HepG2 (cell line): ENCODE results near the gene DEPDC1B. TPM values are rescaled to one million over a fixed set of nuclear protein-coding genes. Genes with fewer than 3 reads are reported as not detected.

Experiments used
- ATF7 ChIP-seq, 2 experiments: fragments of 450-650 bp in 1 of 2; sonication (generic) in 1 of 2; formaldehyde crosslinking in 1 of 2; IDR thresholded peaks; 2 replicates each; pipeline versions ENCODE4 v1.4.0 to v1.6.1; 2016 to 2020; ENCODE audit warnings: antibody characterized with exemption in 1 of 2, mild to moderate bottlenecking in 1 of 2, missing genetic modification reagents in 1 of 2
- EP300 ChIP-seq, 3 experiments: sonication (generic) in 1 of 3; formaldehyde crosslinking in 1 of 3; IDR thresholded peaks; 2 replicates each; pipeline versions ENCODE4 v1.5.1 to v1.6.1; 2011 to 2020; ENCODE audit warnings: low read depth in 2 of 3, low read length in 2 of 3, borderline replicate concordance in 1 of 3, improper control_type of control experiment in 1 of 3, mild to moderate bottlenecking in 1 of 3, missing genetic modification reagents in 1 of 3, moderate library complexity in 1 of 3
- GPBP1L1 ChIP-seq: sonication (generic); formaldehyde crosslinking; IDR thresholded peaks from 2 replicates; pipeline ENCODE4 v1.5.0; 2020; ENCODE audit warnings: mild to moderate bottlenecking, missing genetic modification reagents
- HMGA1 ChIP-seq: sonication (generic); formaldehyde crosslinking; conservative IDR thresholded peaks from 2 replicates; pipeline ENCODE4 v1.4.0; 2020; ENCODE audit warnings: missing genetic modification reagents
- HOMEZ ChIP-seq: IDR thresholded peaks from 2 replicates; pipeline ENCODE4 v1.6.1; 2016; ENCODE audit warnings: low read depth
- KDM2A ChIP-seq: sonication (generic); formaldehyde crosslinking; IDR thresholded peaks from 2 replicates; pipeline ENCODE4 v1.4.0; 2020; ENCODE audit warnings: low read depth, missing genetic modification reagents, borderline replicate concordance
- MAFK ChIP-seq, 2 experiments: IDR thresholded peaks in 1 of 2; conservative IDR thresholded peaks in 1 of 2; 2 replicates each; pipeline ENCODE4 v1.6.1; 2011; ENCODE audit warnings: improper control_type of control experiment in 2 of 2, low read length in 2 of 2
- MLLT10 ChIP-seq: sonication (generic); formaldehyde crosslinking; IDR thresholded peaks from 2 replicates; pipeline ENCODE4 v1.4.0; 2020; ENCODE audit warnings: missing genetic modification reagents
- NCOA5 ChIP-seq: sonication (generic); formaldehyde crosslinking; IDR thresholded peaks from 2 replicates; pipeline ENCODE4 v1.4.0; 2020; ENCODE audit warnings: missing genetic modification reagents
- PCBP2 ChIP-seq: fragments of 200-400 bp; formaldehyde crosslinking; optimal IDR thresholded peaks from 2 replicates; pipeline ENCODE3; 2018; ENCODE audit warnings: low read length, low read depth; ENCODE audit not compliant: poor library complexity, severe bottlenecking
- REST ChIP-seq, 2 experiments: IDR thresholded peaks; 2 replicates each; pipeline ENCODE4 v1.6.1; 2011 to 2012; ENCODE audit warnings: low read length in 2 of 2, borderline replicate concordance in 1 of 2, low read depth in 1 of 2, mild to moderate bottlenecking in 1 of 2, moderate library complexity in 1 of 2
- RORA ChIP-seq: sonication (generic); formaldehyde crosslinking; IDR thresholded peaks from 2 replicates; pipeline ENCODE4 v1.5.0; 2020; ENCODE audit warnings: mild to moderate bottlenecking, missing genetic modification reagents, moderate library complexity
- SCMH1 ChIP-seq: sonication (generic); formaldehyde crosslinking; IDR thresholded peaks from 2 replicates; pipeline ENCODE4 v1.9.0; 2021; ENCODE audit warnings: missing genetic modification reagents, mild to moderate bottlenecking, borderline replicate concordance
- TRAFD1 ChIP-seq: sonication (generic); formaldehyde crosslinking; IDR thresholded peaks from 2 replicates; pipeline ENCODE4 v1.5.1; 2020; ENCODE audit warnings: missing genetic modification reagents, mild to moderate bottlenecking, borderline replicate concordance
- ZNF276 ChIP-seq: sonication (generic); formaldehyde crosslinking; IDR thresholded peaks from 2 replicates; pipeline ENCODE4 v1.4.0; 2020; ENCODE audit warnings: mild to moderate bottlenecking, low read depth, missing genetic modification reagents
- ZNF331 ChIP-seq: sonication (generic); formaldehyde crosslinking; IDR thresholded peaks from 2 replicates; pipeline ENCODE4 v1.4.0; 2020; ENCODE audit warnings: missing genetic modification reagents
- ZNF7 ChIP-seq: IDR thresholded peaks from 2 replicates; pipeline ENCODE4 v1.6.1; 2016; ENCODE audit warnings: missing biosample characterization, missing genetic modification reagents
- ZNF749 ChIP-seq: sonication (generic); formaldehyde crosslinking; IDR thresholded peaks from 2 replicates; pipeline ENCODE4 v1.8.0; 2022; ENCODE audit warnings: mild to moderate bottlenecking, missing genetic modification reagents, moderate library complexity, borderline replicate concordance
- polyA plus RNA-seq, 8 experiments: library from polyadenylated mRNA; depleted of rRNA in 3 of 8; stranded (reverse) in 7 of 8; unstranded in 1 of 8; fragments of >200 nt; fragmentation: Illumina TruSeq in 4 of 8; extraction: Trizol in 4 of 8; gene quantifications; 2 replicates each; pipeline versions ENCODE4 v1.2.1 to v1.2.3, GENCODE V29; 2011 to 2016; ENCODE audit warnings: low read depth in 4 of 8, missing spikeins in 1 of 8, mixed read lengths in 1 of 8; ENCODE audit not compliant: insufficient read depth in 1 of 8
- total RNA-seq, 5 experiments: library from RNA; depleted of rRNA; stranded (reverse); fragments of >200 nt; fragmentation: Illumina TruSeq; extraction: Trizol; gene quantifications; 2 replicates each; pipeline ENCODE4 v1.2.3, GENCODE V29; 2016; ENCODE audit warnings: low read depth in 1 of 5

DEPDC1B gene
- total and polyA plus RNA-seq, 2 of the 13 experiments (the other 11 are each of a cell fraction or from before 2014, with no cell fraction given) = 29.5 to 51.3 TPM

GRCh38 chr5:60563696-60564324 is 136.2 kb downstream of the DEPDC1B start (continued):
- TF ChIP-seq ZNF276 (no peak), RORA (CRISPR knock-in tag) (no peak), TRAFD1 (no peak), SCMH1 (CRISPR knock-in tag) (no peak), ZNF749 (CRISPR knock-in tag) (no peak), EP300 (IDR thresholded peaks at IDR 0.05; ENCODE audit: low read depth in 2 of 2, low read length in 2 of 2) (peak; percentile 59 to 65; a peak in 2 of 4 replicates), EP300 (CRISPR knock-in tag; IDR thresholded peaks at IDR 0.05; ENCODE audit: borderline replicate concordance) (no peak; the same call in 1 of the 2 replicates), GPBP1L1 (CRISPR knock-in tag) (no peak), MAFK (conservative IDR thresholded peaks at IDR 0.05 in 1 of 2, IDR thresholded peaks at IDR 0.05 in 1 of 2; ENCODE audit: low read length in 2 of 2) (no peak), NCOA5 (CRISPR knock-in tag) (no peak), MLLT10 (no peak), ATF7 (IDR thresholded peaks at IDR 0.05) (no peak), ATF7 (CRISPR knock-in tag; IDR thresholded peaks at IDR 0.05) (no peak), PCBP2 (no peak), ZNF7 (no peak), KDM2A (no peak), HOMEZ (CRISPR knock-in tag) (peak; percentile 96), ZNF331 (peak; percentile 74), HMGA1 (CRISPR knock-in tag) (no peak), REST (IDR thresholded peaks at IDR 0.05; ENCODE audit: borderline replicate concordance in 1 of 2, low read depth in 1 of 2, low read length in 2 of 2) (no peak)
